Activated T-cell treated with anti-CD3 and anti-CD28 coated beads, Interleukin-2, amount 50 U/mL, for 48 hours (primary cell): ENCODE results near the gene LRIT3.

Source experiments
- DNase-seq, 2 experiments: peaks; one replicate each; pipeline ENCODE4 v3.0.0-alpha.2; 2020

The LRIT3 gene

GRCh38 chr4:109912706-109913595 lies 65.0 kb downstream of the LRIT3 start, which contains the start of gene EGF:
Gene EGF (plus strand): TSS chr4:109912883. CDS start chr4:109913336, 453 bp downstream.
- DNase-seq = no peak

- DNase-seq = no peak
Observed at GRCh38 chr4:109913596-109914241, 65.8 kb downstream of the LRIT3 start.

- no peak for DNase-seq
Observed at GRCh38 chr4:109914322-109914721, 66.4 kb downstream of the LRIT3 start.

GRCh38 chr4:109915385-109916026 lies 67.6 kb downstream of the LRIT3 start:
- DNase-seq = no peak

GRCh38 chr4:109916027-109916409 lies 68.1 kb downstream of the LRIT3 start:
- no peak for DNase-seq

GRCh38 chr4:109921384-109921808 lies 73.5 kb downstream of the LRIT3 start:
- DNase-seq = no peak
